Activated CD8-positive, alpha-beta memory T cell treated with anti-CD3 and anti-CD28 coated beads, Interleukin-2, amount 50 U/mL, for 48 hours (primary cell): ENCODE results near the gene ZNF862.
"Not testable (repeated sequence)": the region's sequence is repeated elsewhere in the genome, so short reads cannot be mapped to it uniquely, and the experiment has no call there.

Source experiments
- DNase-seq: peaks from one replicate; pipeline ENCODE4 v3.0.0-alpha.2; 2020

Gene ZNF862

DNA sequence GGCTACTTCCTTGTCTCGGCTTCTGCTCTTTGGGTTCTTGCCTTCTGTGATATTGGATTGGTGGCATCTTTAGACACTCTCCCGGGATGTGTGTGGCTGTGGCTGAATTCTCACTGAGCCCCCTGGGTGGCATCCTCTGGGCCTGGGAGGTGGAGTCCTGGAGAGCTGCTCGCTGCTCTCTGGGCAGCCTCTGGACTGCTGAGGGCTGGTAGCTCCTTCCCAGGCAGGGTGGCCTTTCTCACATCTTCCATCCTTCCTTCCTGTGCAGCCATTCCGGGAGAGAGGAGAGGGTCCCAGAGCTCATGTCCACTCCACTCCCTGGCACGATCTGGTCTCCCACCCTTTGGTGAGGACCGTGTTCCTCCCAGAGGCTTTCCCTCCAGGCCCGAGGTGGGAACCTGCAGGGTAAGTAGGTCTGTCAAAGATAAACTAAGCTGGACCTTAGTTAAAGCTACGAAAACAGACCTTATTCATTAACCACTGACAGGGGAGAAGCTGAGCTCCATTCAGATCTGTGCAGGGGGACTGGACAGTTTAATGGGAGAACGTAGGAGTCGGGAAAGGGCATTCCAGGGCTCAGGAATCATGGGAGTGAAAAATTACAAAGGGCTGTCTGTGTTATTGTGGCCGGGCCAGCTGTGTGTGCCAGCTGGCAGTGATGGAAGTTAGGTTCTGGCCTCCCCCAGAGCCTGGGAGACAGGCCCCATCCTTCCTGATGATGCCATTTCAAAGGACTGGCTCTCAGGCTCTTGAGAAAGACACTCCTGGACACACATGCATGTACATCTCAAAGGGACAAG lies 44.3 kb downstream of the ZNF862 start:
- no peak for DNase-seq

DNA sequence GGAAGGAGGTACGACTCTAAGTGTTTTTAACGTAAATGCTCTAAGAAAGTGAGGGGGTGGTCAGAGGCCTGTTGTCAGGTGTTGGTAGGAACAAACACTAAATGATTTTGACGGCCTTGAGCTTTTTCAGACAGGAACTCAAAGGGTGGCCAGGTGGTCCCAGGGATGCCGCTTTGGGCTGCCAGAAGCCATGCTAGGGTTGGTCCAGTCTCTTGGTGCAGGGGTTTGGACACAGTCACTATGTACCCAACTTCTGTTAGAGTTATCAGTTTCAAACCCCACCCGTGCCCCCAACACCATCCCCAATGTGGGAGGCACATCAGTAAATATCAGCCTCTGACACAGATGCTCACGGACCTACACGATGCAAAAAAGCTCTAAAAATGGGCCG lies 44.9 kb downstream of the ZNF862 start:
- DNase-seq, result no peak

DNA sequence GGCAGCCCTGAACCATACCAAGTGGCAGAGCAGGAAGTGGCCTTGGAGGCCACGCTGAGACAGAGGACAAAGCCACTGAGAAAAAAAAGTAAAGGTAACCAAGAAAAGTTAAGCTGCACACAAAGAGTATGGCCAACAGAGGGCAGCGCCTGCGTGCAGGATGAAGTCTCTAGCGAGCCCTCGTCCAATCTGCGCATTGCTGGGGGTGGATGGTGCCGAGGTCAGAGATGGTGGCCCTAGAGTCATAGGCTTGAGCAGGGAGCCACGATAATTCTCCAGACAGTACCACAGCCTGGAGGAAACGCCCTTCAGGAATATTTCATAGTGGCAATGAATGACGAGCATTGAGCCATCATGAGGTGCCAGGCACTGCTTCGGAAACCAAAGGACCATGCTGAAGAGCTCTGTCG lies 45.3 kb downstream of the ZNF862 start:
- DNase-seq, result peak; percentile 73

- DNase-seq, result no peak
Observed at GRCh38 chr7:149884016-149884415, 45.8 kb downstream of the ZNF862 start.

- no peak for DNase-seq
Observed at GRCh38 chr7:149884541-149884940, 46.4 kb downstream of the ZNF862 start.

- DNase-seq, result no peak
Observed at GRCh38 chr7:149885191-149886017, 47.2 kb downstream of the ZNF862 start.

GRCh38 chr7:149886018-149886415 lies 47.8 kb downstream of the ZNF862 start:
- no peak for DNase-seq

DNA sequence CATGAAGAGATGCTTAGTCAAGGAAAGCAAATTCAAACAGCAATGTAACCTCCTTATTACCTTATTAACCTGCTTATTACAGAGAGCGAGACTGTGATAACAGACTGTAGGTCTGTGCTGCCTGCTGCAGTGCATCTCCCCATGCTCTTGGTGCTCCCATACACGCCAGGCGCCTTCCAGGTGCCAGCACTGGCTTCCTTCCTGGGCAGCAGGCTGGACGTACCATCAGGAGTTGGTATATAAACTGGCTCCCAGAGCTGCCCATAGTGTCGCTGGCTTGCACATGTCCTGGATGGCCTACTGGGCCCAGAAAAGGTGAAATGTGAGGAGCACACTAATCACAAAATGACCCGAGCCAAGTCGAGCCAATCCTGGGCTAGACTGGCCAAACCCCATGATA lies 49.1 kb downstream of the ZNF862 start:
- DNase-seq, result no peak

DNA sequence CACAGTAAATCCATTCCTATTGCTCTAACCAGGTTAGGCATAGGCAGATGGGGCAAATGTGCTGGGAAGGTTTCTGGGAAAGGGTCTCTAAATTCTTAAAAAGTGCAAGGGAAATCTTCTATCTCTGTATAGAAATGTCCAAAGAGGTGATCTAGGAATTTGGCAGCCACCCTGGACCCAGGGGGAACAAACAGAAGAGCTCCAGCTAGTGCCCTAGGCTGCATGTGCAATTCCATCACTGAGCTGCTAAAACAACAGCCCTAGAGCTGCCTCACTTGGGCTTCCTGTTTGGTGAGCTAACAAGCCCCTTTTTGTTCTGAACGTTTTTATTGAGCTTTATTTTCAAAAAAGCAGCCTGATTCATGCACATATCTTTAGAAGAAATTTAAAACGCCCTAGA lies 52.5 kb downstream of the ZNF862 start:
- not testable (repeated sequence) for DNase-seq

- DNase-seq, result not testable (repeated sequence)
Observed at GRCh38 chr7:149894957-149895356, 56.8 kb downstream of the ZNF862 start.

- DNase-seq, result not testable (repeated sequence)
Observed at GRCh38 chr7:149907776-149908376, 69.7 kb downstream of the ZNF862 start.

DNA sequence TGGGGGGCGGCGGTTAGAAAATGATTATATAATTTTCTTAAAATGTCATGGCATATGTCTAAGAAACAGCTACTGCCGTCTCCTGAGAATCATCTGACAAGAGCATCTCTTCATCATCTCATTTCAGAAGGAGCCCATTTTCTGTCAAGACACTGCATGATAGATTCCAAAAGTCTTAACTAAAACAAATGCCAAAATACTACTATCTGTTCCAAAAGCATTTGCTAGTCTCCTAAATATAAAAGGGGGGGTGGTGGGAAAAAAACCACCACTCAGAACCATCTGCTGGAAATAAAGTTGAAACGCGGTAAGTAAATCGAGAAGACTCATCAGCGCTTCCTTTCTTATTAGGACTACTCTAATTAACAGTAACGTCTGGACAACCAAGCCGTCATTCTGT lies 72.0 kb downstream of the ZNF862 start:
- DNase-seq, result not testable (repeated sequence)

DNA sequence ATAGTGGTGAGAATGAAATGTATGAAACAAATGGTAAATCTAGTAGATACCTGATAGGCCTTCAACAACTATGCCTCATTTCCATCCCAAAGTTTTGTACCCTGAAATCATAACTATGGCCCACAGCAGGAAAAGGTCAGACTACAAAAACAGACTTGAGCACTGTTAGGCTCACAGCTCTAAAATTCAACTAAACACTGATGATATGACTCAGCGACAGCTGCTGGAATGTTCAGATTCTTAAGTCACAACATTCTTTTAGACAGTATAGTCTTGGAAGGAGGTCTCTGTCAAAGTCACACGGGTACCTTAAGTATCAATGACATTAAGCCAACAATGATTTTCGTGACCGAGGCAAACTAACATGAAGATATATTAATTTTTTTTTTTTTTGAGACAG lies 74.0 kb downstream of the ZNF862 start:
- DNase-seq, result not testable (repeated sequence)
